IPS-18c (cell line): ENCODE measurements around the gene STARD3.

Source experiments
- H3K4me3 ChIP-seq: 2 replicates; pipeline ENCODE4 v1.7.0; 2013; ENCODE audit warnings: low read depth, mild to moderate bottlenecking, low read length, moderate library complexity; ENCODE audit not compliant: insufficient read depth
- H3K9me3 ChIP-seq: one replicate; pipeline ENCODE4 v1.6.1; 2013; ENCODE audit warnings: mild to moderate bottlenecking, low read length, moderate library complexity; ENCODE audit not compliant: control insufficient read depth, insufficient read depth

STARD3 gene

GRCh38 chr17:39601758-39602532 lies 35.0 kb upstream of the STARD3 start:
- Histone ChIP-seq H3K9me3 (peaks cover 8% of the 10 kb centered on the region), H3K4me3 (no peak overlapping the region; the same call in 1 of the 2 replicates)

- Histone ChIP-seq H3K9me3 (peaks cover 8% of the 10 kb centered on the region), H3K4me3 (no peak overlapping the region; the same call in 1 of the 2 replicates)
These were observed 34.2 kb upstream of the STARD3 start for GRCh38 chr17:39602533-39603303.

- peak overlapping the region; percentile 30 for H3K4me3 ChIP-seq
- peaks cover 8% of the 10 kb centered on the region for H3K9me3 ChIP-seq
These were observed 33.5 kb upstream of the STARD3 start for GRCh38 chr17:39603304-39604016.

- Histone ChIP-seq H3K4me3 (peak overlapping the region; percentile 38), H3K9me3 (peaks cover 7% of the 10 kb centered on the region)
These were observed 31.9 kb upstream of the STARD3 start for GRCh38 chr17:39604911-39605491.

- H3K4me3 ChIP-seq: peak overlapping the region; percentile 38
These were observed 31.2 kb upstream of the STARD3 start for GRCh38 chr17:39605492-39606433.

GRCh38 chr17:39606434-39607056 lies 30.4 kb upstream of the STARD3 start:
- H3K9me3 ChIP-seq: peaks cover 2% of the 10 kb centered on the region
- H3K4me3 ChIP-seq: peak overlapping the region; percentile 38

More at GRCh38 chr17:39605492-39606433, 31.2 kb upstream of the STARD3 start:
- H3K9me3 ChIP-seq: peaks cover 3% of the 10 kb centered on the region

GRCh38 chr17:39607057-39607850 lies 29.7 kb upstream of the STARD3 start:
- Histone ChIP-seq H3K4me3 (peak overlapping the region; percentile 40), H3K9me3 (peaks cover 2% of the 10 kb centered on the region)

- H3K4me3 ChIP-seq: peak within 1 kb of the TSS; percentile 40
- H3K9me3 ChIP-seq: peaks cover 2% of the 10 kb centered on the region
These were observed 29.2 kb upstream of the STARD3 start, which contains the start of gene NEUROD2 for GRCh38 chr17:39607851-39608130. TSS of gene NEUROD2 (minus strand) at chr17:39607920. CDS start at chr17:39606599, 1,321 bp downstream.

- Histone ChIP-seq H3K4me3 (no peak overlapping the region), H3K9me3 (peaks cover 2% of the 10 kb centered on the region)
These were observed 28.6 kb upstream of the STARD3 start for GRCh38 chr17:39608142-39608981.

GRCh38 chr17:39609416-39610025 lies 27.4 kb upstream of the STARD3 start:
- Histone ChIP-seq H3K4me3 (no peak overlapping the region), H3K9me3 (peaks cover 2% of the 10 kb centered on the region)

- H3K4me3 ChIP-seq: no peak overlapping the region
These were observed 25.4 kb upstream of the STARD3 start for GRCh38 chr17:39611401-39612112.

GRCh38 chr17:39612291-39612894 lies 24.6 kb upstream of the STARD3 start:
- peaks cover 3% of the 10 kb centered on the region for H3K9me3 ChIP-seq
- no peak overlapping the region; the same call in 1 of the 2 replicates for H3K4me3 ChIP-seq

More at GRCh38 chr17:39611401-39612112, 25.4 kb upstream of the STARD3 start:
- no peaks in the 10 kb centered on the region for H3K9me3 ChIP-seq

GRCh38 chr17:39612935-39613464 lies 23.9 kb upstream of the STARD3 start:
- H3K4me3 ChIP-seq: no peak overlapping the region; the same call in 1 of the 2 replicates
- H3K9me3 ChIP-seq: peaks cover 4% of the 10 kb centered on the region
